Spinal cord (tissue), 10 donors: ENCODE data around the gene CROCC2. TPM values are rescaled to one million over a fixed set of nuclear protein-coding genes. Genes with fewer than 3 reads are reported as not detected.

ENCODE experiments used
- DNase-seq, 6 donors: peaks; one replicate each; pipeline versions ENCODE4 v3.0.0 to v3.0.0-alpha.2; 2013 to 2015; ENCODE audit warnings: low spot score in 6 of 6, low read depth in 4 of 6
- H3K27ac ChIP-seq: one replicate; pipeline ENCODE4 v1.5.1; 2013; ENCODE audit warnings: low read depth, low read length, control low read depth
- H3K27me3 ChIP-seq: one replicate; pipeline ENCODE4 v1.6.1; 2013; ENCODE audit warnings: low read length; ENCODE audit not compliant: control insufficient read depth, insufficient read depth
- H3K36me3 ChIP-seq: one replicate; pipeline ENCODE4 v1.6.1; 2013; ENCODE audit warnings: low read length; ENCODE audit not compliant: control insufficient read depth, insufficient read depth
- H3K4me1 ChIP-seq: one replicate; pipeline ENCODE4 v1.6.1; 2013; ENCODE audit warnings: low read length; ENCODE audit not compliant: control insufficient read depth, insufficient read depth
- H3K4me3 ChIP-seq: one replicate; pipeline ENCODE4 v1.5.1; 2013; ENCODE audit warnings: low read depth, low read length, control low read depth
- H3K9me3 ChIP-seq: one replicate; pipeline ENCODE4 v1.6.1; 2013; ENCODE audit warnings: low read length; ENCODE audit not compliant: control insufficient read depth, insufficient read depth
- WGBS: methylation state at CpG from one replicate; pipeline ENCODE4 v1.1.5; 2013; ENCODE audit warnings: missing lambda C conversion rate; ENCODE audit not compliant: insufficient coverage; 5-methylcytosine and 5-hydroxymethylcytosine counted together
- polyA plus RNA-seq, 2 donors: library from polyadenylated mRNA; unstranded; fragments of 120-200 nt; gene quantifications; one replicate each; pipeline ENCODE4 v1.2.1, GENCODE V29; 2013; ENCODE audit not compliant: insufficient read length in 2 of 2
- total RNA-seq, 2 donors: library from RNA; depleted of rRNA in 1 of 2; stranded (reverse); fragments of 120-200 nt in 1 of 2; fragments of >200 nt in 1 of 2; gene quantifications; one replicate each; pipeline versions ENCODE4 v1.2.3 to v1.2.4, GENCODE V29; 2013 to 2014
- donor health status: healthy.

CROCC2 gene
- total and polyA plus RNA-seq, 4 donors, result 0.30 to 4.4 (median 3.0) TPM

DNA sequence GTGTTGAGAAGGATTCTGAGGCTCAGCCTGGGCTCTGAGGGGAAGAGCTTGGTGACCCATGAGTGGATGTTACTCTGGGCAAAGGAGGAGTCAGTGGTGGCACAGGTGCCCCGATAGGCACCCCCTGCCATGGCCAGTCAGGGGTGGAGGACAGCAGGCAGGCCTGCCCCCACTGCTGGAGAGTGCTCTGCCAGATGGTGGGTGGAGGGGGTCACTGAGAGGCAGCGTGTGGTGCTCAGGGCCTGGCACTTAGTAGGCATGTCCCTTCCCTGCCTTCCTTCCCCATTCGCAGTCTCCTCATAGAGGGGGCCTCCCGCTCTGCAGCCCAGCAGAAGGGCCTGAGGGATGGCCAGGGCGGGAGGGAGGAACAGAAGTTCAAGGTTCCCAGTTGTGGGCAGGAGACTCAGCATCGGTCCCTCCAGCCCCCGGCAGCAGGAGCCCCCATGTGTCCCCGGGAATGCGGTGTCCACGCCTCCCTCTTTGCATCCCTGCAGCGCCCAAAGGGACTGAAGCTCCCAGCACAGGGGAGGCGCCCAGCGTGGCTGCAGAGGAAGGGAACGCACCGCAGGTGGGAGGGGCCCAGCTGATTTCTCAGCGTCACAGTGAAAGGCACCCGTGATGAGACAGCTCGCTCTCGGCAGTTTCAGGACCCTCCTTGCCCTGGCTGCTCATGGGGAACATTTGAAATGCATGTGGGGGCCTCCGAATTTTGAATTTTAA is 86.6 kb downstream of the CROCC2 start:
- Histone ChIP-seq H3K9me3 (peaks cover 6% of the 10 kb centered on the region), H3K27me3 (peaks cover 11% of the 10 kb centered on the region), H3K36me3 (no peaks in the 10 kb centered on the region), H3K4me1 (peaks cover 62% of the 10 kb centered on the region), H3K4me3 (no peak overlapping the region), H3K27ac (no peak overlapping the region)
- WGBS, result 58% methylated on average over 14 of the region's 20 CpGs
- DNase-seq, result no peak

- Histone ChIP-seq H3K4me3 (no peak overlapping the region), H3K9me3 (no peaks in the 10 kb centered on the region), H3K27ac (no peak overlapping the region), H3K27me3 (peaks cover 18% of the 10 kb centered on the region), H3K36me3 (no peaks in the 10 kb centered on the region), H3K4me1 (peaks cover 67% of the 10 kb centered on the region)
- 86% methylated on average over 18 of the region's 19 CpGs for WGBS
- DNase-seq, result no peak
Observed at GRCh38 chr2:240993446-240994170, 87.5 kb downstream of the CROCC2 start.

DNA sequence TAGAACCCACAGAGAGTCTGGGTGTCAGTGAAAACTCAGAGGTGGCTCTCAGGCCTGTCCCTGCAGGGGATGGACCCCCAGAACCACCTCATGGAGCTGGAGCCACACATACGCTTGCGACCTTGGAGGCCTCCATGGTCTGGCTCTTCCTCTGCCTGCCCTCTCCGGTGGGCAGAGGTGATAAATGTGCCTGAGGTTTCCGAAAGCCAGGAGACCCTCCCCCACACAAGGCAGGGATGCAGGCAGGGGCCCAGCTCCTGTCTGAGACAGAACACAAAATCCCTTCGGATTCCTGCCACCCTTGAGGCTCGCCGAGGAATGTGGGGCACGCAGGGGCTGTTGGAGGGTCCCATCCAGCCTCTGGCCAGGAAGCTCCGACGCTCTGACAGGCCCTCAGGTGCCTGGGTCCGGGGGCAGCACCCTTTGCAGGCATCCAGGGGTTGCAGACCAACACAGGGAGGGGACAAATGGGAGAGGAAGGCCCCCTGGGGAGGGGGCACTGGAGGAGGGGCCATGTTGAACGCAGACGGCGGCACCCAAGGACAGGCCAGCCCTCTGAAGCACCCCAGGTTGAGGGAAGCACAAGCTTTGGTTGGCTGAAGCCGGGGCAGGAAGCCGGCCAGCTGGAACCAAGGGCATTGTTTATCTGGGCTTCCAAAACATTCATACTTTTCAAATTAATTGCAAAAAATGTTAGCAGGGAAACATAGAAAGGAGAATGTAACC is 88.2 kb downstream of the CROCC2 start:
- Histone ChIP-seq H3K27ac (no peak overlapping the region), H3K27me3 (peaks cover 20% of the 10 kb centered on the region), H3K36me3 (no peaks in the 10 kb centered on the region), H3K9me3 (no peaks in the 10 kb centered on the region), H3K4me3 (no peak overlapping the region), H3K4me1 (peaks cover 69% of the 10 kb centered on the region)
- WGBS, result 67% methylated on average over 13 of the region's 16 CpGs
- DNase-seq, result no peak

DNA sequence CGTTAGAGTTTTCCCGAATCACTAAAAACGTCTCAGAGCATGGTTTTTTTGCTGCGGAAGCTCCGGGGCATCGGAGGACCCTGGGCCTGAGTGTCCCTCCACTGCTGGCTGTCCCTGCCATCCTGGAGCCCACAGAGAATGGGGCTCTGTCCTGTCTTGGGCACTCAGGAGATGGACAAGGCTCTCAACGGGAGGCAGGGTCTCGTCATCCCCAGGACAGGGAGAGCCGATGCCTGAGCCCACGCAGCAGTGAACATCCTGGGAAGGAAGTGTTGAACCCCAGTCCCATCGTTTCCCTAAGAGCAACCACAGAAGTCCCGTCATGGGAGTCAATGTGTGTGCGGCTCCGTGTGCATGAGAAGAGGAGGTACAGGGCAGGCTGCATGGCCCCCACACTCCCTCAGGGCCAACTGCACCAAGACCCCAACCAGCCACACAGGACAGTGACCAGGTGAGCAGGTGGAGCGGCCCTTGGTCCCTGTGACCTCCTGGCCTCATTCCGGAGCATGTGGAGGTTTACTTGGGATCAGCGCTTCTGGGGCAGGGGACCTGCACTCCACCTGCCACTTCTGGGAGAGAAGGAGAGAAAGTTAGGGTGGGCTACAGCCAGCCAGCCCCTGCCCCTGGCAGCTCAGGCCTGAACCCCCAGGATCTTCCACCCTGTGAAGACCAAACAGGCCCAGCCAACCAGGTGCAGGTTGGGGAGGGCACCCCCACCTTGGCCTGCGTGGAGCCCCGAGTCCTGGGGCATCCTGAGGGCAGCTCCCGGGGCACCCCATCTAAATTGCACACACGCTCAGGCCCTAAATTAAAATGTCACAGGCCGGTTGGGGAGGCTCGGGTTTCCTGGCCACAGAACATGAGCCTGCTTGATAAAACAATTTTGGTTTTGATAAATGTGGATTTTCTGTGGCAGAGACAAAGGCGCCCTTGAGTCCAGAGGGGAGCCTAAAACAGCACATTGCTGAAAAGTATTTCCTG is 89.2 kb downstream of the CROCC2 start:
- no peak overlapping the region for H3K27ac ChIP-seq
- H3K9me3 ChIP-seq, result no peaks in the 10 kb centered on the region
- peaks cover 72% of the 10 kb centered on the region for H3K4me1 ChIP-seq
- H3K27me3 ChIP-seq, result peaks cover 24% of the 10 kb centered on the region
- WGBS, result 78% methylated on average over 22 of the region's 24 CpGs
- no peaks in the 10 kb centered on the region for H3K36me3 ChIP-seq
- no peak for DNase-seq
- no peak overlapping the region for H3K4me3 ChIP-seq

GRCh38 chr2:240996161-240996833 is 90.2 kb downstream of the CROCC2 start:
- H3K4me3 ChIP-seq, result no peak overlapping the region
- no peaks in the 10 kb centered on the region for H3K36me3 ChIP-seq
- peaks cover 68% of the 10 kb centered on the region for H3K4me1 ChIP-seq
- H3K27ac ChIP-seq, result no peak overlapping the region
- 74% methylated on average over 18 of the region's 19 CpGs for WGBS
- no peak for DNase-seq
- H3K9me3 ChIP-seq, result no peaks in the 10 kb centered on the region
- peaks cover 29% of the 10 kb centered on the region for H3K27me3 ChIP-seq

GRCh38 chr2:240996834-240997140 is 90.7 kb downstream of the CROCC2 start:
- peaks cover 63% of the 10 kb centered on the region for H3K4me1 ChIP-seq
- H3K9me3 ChIP-seq, result no peaks in the 10 kb centered on the region
- no peak overlapping the region for H3K27ac ChIP-seq
- DNase-seq, result no peak
- no peaks in the 10 kb centered on the region for H3K36me3 ChIP-seq
- H3K4me3 ChIP-seq, result no peak overlapping the region
- 70% methylated on average over 13 of the region's 13 CpGs for WGBS
- peaks cover 31% of the 10 kb centered on the region for H3K27me3 ChIP-seq

DNA sequence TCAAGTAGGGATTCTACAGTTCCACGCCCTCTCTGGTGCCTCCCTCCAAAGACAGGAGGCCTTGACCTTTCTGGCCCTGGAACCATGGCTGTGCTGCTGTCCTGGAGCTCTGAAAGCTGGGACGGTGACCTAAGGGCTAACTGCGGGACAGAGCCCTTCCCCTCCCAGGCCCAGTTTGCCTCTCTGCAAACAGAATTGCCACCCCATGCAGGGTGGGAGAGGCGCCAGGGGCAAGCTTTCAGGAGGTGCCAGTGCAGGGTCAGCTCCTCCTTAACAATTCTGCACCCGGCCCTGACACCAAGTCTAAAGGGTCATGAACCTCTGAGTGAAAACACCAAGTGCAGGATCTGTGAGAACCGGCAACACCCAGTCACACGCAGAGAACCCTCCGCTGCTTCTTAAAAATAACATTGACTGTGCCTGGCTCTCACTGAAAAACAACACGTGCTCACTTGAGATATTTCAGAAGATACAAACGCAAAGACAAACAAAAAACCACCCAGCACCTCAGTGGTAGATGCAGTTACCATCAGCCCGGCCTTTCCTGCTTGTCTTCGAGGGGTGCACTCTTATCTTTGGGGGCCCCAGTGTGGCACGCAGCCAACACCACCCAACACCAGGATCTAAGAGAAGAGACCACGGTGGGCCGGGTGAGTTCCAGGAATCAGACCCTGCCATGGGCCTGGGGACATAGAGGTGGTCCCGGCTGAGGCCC is 91.2 kb downstream of the CROCC2 start:
- Histone ChIP-seq H3K4me3 (peak overlapping the region; percentile 29), H3K36me3 (no peaks in the 10 kb centered on the region), H3K9me3 (no peaks in the 10 kb centered on the region), H3K27me3 (peaks cover 32% of the 10 kb centered on the region), H3K4me1 (peaks cover 58% of the 10 kb centered on the region), H3K27ac (peak overlapping the region; percentile 57)
- DNase-seq, result peak in 1 of 6 donors; percentile 72
- 59% methylated on average over 12 of the region's 16 CpGs for WGBS

DNA sequence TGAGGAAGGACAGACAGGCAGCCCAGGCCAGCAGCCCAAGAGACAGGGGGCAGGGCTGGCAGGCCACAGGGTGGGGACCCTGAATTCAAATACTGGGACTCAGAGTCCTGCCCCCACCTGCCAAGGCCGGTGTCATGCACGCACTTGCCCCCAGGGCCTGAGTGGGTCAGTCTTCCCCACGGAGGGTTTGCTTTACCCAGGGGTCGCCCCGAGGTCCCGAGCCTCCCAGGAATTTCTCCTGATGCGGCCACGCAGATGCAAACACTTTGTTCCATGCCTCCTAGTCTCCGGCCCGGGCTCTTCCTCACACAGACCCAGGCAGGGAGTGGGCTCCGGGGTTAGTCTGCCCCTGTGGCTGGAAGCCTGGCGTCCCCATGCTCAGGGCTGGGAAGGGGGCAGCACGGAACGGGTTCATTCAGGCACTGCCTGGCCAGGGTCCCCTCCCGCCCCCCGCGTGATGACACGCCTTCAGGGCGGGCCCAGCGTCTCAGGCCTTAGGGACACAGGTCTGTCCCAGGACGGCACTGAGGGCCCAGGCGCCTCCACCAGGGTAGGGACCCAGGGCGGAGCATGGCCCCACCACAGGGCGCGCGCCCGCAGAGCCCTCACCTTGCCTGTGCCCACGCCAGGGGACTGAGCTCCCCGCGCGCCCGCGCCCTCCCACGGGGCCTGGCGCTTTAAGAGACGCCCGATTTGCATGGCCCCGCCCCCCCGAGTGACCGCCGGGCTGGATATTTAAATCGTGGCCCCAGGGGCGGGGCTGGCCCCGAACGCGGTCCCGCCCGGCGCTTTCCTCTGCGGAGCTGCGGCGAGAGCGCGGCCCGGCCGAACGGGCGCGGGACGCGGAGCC is 91.9 kb downstream of the CROCC2 start, which contains the start of gene SNED1:
Gene SNED1, plus strand, starts transcription at position 763 of the 850 bp plus-strand sequence. CDS start 220 bp downstream, outside the sequence.
- 4% methylated on average over 61 of the region's 61 CpGs for WGBS
- H3K9me3 ChIP-seq, result no peaks in the 10 kb centered on the region
- H3K27me3 ChIP-seq, result peaks cover 33% of the 10 kb centered on the region
- peak within 1 kb of the TSS; percentile 36 for H3K4me3 ChIP-seq
- no peaks in the 10 kb centered on the region for H3K36me3 ChIP-seq
- peaks cover 52% of the 10 kb centered on the region for H3K4me1 ChIP-seq
- DNase-seq, result peak in 2 of 6 donors; percentile 22 to 76
- peak within 1 kb of the TSS; percentile 57 for H3K27ac ChIP-seq
